ENCODE results near the gene EFNA3.
"Not testable (repeated sequence)": the region's sequence is repeated elsewhere in the genome, so short reads cannot be mapped to it uniquely, and the experiment has no call there.

EFNA3 gene

GRCh38 chr1:155118090-155118489 lies 39.5 kb downstream of the EFNA3 start:
- not testable (repeated sequence) for DNase-seq

GRCh38 chr1:155120253-155120652 lies 41.6 kb downstream of the EFNA3 start:
- no peak for DNase-seq

DNA sequence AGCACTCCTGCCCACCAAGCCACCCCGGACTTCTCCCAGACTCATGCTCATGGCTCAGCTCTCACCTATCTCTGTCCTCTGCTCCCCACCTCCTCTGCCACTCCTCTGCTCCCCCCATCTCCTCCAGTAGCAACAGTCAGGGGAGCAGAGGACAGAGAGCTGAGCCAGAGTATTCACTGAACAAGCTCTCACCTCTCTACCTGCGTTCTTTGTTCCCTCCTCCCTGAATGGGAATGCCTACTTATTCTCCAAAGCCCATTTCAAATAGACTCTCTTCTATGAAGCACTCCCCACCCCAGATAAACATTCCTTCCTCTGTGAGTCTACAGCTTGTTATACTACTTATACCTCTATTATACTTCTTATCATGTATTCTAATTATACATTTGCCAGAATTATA lies 42.6 kb downstream of the EFNA3 start:
- DNase-seq, result no peak

DNA sequence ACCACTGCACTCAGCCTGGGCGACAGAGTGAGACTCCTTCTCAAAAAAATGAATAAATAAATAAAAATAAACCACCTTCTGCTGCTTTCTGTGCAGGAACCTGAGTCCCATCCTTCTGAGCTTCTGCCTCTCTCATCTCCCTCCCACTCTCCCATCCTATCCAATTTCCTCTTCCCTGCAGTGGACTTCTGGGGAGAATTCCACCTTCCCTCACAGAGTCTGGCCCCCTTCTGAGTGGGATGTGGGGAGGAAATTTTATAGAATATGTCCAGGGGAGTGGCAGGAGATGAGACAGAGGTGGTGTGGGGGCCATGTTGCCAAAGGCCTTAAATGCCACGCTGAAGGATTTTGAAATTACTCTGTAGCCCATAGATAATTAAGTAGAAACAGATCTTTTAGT lies 43.7 kb downstream of the EFNA3 start:
- DNase-seq, result no peak

DNA sequence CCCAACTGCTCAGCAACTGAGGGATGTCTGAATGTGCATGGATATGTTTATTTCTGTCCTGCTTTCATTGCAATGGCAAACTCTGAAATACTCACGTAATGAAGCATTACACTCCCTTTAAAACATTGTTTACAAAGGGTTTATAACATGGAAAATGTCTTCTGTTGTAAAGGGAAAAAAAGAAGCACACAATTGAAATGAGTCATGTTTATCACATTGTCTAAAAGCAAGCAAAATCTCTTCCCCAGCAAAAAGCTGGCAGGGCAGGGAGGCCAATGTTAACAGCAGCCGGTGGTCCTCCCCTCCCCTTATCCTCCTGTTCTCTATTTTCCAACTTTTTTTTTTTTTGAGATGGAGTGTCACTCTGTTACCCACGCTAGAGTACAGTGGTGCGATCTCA lies 45.2 kb downstream of the EFNA3 start:
- DNase-seq, result no peak

- DNase-seq, result no peak
These were observed 46.1 kb downstream of the EFNA3 start for GRCh38 chr1:155124503-155125463.

DNA sequence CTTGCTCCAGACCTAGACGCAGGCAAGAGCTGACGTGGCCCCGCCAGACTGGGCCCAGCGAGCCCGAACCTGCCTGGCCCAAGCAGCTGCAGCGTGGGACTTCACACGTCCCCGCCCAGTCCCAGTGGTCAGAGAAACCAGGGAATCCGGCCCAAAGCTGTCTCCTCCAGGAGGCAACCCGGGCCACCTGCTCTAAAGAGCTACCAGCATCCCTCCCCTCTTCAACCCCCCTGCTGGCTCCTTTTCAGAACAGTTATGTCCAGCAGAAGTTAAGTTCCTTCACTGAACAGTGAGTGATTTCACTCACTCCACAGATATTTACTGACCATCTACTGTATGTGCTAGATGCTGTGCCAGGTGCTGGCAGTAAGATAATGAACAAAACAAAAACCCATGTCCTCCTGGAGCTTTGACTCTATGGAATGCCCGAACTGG lies 46.9 kb downstream of the EFNA3 start:
- DNase-seq, result no peak

- no peak for DNase-seq
These were observed 47.4 kb downstream of the EFNA3 start for GRCh38 chr1:155125946-155126555.

DNA sequence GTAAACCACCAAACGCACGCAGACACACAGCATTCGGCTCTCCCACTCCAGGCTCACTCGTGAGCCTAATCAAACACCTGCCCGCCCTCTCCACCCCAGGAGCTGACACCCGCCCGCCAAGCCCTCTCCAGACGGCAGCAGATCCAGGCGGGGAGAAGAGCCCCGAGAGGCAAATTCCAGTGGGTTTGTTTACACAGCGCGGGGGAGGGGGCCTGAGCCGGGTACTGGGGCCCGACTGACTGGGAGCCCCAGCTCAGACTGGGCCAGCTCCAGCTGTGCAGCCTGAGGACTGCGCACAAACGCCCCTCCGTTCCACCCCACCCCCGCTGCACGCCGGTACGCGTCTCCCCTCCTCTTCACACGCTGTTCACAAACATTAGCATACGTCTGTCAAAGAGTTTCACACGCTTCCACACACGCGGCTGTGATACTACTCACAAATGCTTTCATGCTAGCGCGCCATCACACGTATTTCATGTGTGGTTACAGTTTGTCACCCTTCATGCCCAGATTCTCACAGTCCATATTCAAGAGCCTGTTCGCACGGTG lies 48.0 kb downstream of the EFNA3 start:
- peak; percentile 72 for DNase-seq

- DNase-seq, result peak; percentile 69
These were observed 48.7 kb downstream of the EFNA3 start, which contains the start of gene EFNA1 for GRCh38 chr1:155127105-155127966. Gene EFNA1 (plus strand): TSS chr1:155127876. CDS start chr1:155127978, 102 bp downstream.

DNA sequence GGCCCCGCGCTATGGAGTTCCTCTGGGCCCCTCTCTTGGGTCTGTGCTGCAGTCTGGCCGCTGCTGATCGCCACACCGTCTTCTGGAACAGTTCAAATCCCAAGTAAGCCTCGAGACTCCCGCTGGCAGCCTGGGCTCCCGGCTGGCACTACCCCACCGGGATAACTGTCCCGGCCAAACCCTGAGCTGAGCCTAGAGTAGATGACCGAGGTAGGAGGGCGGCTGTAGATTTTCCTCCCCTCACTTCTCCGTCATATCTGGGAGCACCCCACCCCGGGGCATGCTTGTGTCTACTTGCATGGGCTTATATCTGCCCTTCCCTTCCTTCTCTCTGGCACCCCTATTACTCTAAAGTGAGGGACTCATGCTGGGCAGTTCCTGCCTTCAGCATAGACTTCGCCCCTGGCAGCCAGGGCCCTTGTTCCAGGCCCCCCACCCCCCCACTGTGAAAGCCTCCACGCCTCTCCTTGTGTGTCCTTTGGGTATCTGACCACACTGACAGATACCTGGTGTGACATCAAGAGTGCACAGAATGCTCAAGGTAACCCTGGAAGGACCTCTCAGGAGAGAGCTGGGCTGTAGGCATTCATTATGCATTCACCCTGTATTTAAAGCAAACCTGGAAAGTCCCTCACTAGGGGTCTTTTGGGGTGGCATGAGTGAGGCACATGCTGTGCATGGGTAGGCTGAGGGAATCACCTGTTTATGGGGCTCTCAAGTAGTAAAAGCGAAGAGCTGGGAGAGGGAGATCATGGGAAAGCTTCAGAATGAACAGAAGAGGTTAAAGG lies 49.5 kb downstream of the EFNA3 start:
- DNase-seq, result no peak

- DNase-seq, result no peak
These were observed 50.3 kb downstream of the EFNA3 start for GRCh38 chr1:155128755-155129473.

- no peak for DNase-seq
These were observed 51.8 kb downstream of the EFNA3 start for GRCh38 chr1:155130272-155131006.

DNA sequence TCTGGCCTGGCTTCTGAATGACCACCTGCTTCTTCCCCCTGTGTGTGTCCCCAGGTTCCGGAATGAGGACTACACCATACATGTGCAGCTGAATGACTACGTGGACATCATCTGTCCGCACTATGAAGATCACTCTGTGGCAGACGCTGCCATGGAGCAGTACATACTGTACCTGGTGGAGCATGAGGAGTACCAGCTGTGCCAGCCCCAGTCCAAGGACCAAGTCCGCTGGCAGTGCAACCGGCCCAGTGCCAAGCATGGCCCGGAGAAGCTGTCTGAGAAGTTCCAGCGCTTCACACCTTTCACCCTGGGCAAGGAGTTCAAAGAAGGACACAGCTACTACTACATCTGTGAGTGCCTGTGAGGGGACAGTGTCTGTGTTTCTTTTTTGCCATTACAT lies 52.6 kb downstream of the EFNA3 start:
- DNase-seq, result no peak

GRCh38 chr1:155131856-155132255 lies 53.2 kb downstream of the EFNA3 start:
- DNase-seq, result no peak

GRCh38 chr1:155133799-155134281 lies 55.2 kb downstream of the EFNA3 start:
- no peak for DNase-seq

GRCh38 chr1:155134322-155134721 lies 55.7 kb downstream of the EFNA3 start:
- no peak for DNase-seq

DNA sequence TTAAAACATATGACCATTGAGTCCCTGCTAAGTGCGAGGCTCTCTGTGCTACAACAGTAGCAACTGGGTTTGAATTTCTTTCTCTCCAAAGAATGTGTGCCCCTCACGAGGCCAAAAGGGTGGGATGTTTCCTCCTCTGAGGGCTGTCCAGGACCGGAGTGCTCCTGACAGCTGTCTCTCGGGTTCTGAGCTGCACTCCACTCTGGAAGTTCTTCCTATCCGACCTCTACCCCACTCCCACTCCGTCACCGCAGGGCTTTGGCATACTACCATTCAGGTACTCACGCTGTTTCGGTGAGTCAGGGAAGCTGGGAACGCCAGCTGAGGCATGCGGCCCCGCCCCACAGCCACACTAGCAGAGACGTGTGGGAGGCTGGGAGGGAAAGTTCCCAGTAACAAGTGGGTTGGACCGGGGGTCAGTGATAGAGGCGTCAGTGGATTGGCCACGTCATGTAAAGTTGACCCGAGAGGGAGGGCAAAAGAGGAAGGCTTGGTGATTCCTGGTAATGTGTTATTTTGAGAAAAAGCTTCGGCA lies 56.3 kb downstream of the EFNA3 start:
- peak; percentile 54 for DNase-seq

DNA sequence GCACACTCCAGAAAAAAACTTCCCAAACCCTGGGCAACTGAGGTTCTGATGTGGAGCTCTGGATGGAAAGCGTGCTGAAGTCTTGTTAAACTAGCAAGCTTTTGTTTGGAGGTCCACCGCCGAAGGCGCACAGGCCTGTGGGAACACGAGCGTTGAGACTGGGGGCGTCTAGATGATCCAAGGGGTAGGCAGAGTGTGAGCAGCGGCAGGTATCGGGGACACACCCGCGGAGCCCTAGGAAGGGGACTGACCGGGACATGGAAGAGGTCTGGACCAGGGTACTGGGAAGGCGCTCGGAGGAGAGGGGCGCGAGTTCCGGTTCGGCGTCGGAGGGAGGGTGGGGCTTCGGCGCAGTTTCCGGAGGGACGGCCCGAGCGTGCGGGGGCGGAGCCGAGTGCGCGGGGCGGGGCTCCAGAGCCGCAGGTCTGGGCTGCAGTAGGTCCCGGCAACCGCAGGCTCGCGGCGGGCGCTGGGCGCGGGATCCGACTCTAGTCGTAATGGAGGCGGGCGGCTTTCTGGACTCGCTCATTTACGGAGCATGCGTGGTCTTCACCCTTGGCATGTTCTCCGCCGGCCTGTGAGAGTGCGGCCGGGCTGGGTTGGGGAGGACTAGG lies 56.9 kb downstream of the EFNA3 start, which contains the start of gene SLC50A1:
TSS of gene SLC50A1 (plus strand) at position 438 of the 614 bp plus-strand sequence. CDS start at position 498, 60 bp downstream.
- peak; percentile 96 for DNase-seq

Data from NCI-H1694 treated with DMSO at 0.1 percent for 48 hours (cell line).